Stomach smooth muscle (tissue), 2 donors: ENCODE data around the gene MBOAT7.
"Not testable (repeated sequence)": the region's sequence is repeated elsewhere in the genome, so short reads cannot be mapped to it uniquely, and the experiment has no call there.

Experiments
- H3K27ac ChIP-seq: one replicate; pipeline ENCODE4 v1.7.0; 2013; ENCODE audit warnings: mild to moderate bottlenecking, low read length, inconsistent platforms
- H3K27me3 ChIP-seq, 2 donors: one replicate each; pipeline ENCODE4 v1.7.0; 2013; ENCODE audit warnings: low read length in 2 of 2; ENCODE audit not compliant: insufficient read depth in 2 of 2, control insufficient read depth in 1 of 2
- H3K36me3 ChIP-seq, 2 donors: one replicate each; pipeline ENCODE4 v1.7.0; 2013; ENCODE audit warnings: low read length in 2 of 2; ENCODE audit not compliant: control insufficient read depth in 2 of 2, insufficient read depth in 2 of 2
- H3K4me1 ChIP-seq: one replicate; pipeline ENCODE4 v1.7.0; 2013; ENCODE audit warnings: low read length; ENCODE audit not compliant: control insufficient read depth, insufficient read depth
- H3K4me3 ChIP-seq, 2 donors: one replicate each; pipeline ENCODE4 v1.7.0; 2013; ENCODE audit warnings: low read length in 2 of 2
- H3K9ac ChIP-seq, 2 donors: one replicate each; pipeline ENCODE4 v1.7.0; 2013; ENCODE audit warnings: low read length in 2 of 2, mild to moderate bottlenecking in 1 of 2
- H3K9me3 ChIP-seq, 2 donors: one replicate each; pipeline ENCODE4 v1.7.0; 2013; ENCODE audit warnings: low read length in 2 of 2; ENCODE audit not compliant: control insufficient read depth in 2 of 2
- donor health status: healthy.
- donor health status: Pancreatic carcinoma.

MBOAT7 gene

DNA sequence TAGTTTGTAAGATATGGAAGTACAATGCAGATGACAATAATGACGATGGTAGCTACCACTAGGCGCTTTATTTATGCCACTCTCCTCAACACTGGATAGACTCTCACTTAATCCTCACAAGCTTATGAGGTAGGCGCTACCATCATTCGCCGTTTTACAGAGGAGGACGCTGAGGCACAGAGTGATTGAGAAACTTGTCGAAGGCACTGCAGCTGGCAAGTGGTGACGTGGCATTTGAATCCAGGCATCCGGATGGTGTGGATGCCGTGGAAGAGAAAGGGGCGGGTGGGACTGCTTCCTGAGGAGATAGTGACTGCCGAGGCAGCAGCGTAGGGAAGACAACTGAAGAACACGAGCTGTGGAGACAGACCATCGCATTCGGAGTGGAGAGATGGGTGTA lies 10.0 kb upstream of the MBOAT7 start:
- no peak overlapping the region for H3K9ac ChIP-seq
- no peaks in the 10 kb centered on the region for H3K9me3 ChIP-seq
- peaks cover 18 to 21% of the 10 kb centered on the region in 2 donors for H3K36me3 ChIP-seq
- H3K27me3 ChIP-seq: no peaks in the 10 kb centered on the region
- peaks cover 39% of the 10 kb centered on the region for H3K4me1 ChIP-seq
- H3K4me3 ChIP-seq: no peak overlapping the region
- H3K27ac ChIP-seq: no peak overlapping the region

DNA sequence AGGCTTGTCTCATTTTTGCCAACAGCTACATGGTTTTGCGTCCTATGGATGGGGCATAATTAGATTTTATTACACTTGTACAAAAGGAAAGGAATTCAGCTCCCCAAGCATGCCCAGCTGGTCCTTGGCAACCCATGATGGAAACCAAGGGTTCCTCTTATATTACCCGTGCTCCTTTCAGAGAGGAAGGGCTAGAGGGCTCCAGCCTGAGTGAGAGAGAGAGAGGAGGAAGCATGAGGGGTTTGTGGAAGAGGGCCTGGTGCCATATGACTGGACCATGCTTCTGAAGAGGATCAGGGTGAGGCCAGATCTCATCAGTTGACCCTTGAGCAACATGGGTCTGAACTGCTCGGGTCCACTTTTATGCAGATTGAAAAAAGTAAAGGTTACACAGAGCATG lies 7.7 kb upstream of the MBOAT7 start:
- peaks cover 22% of the 10 kb centered on the region for H3K4me1 ChIP-seq
- peaks cover 9 to 13% of the 10 kb centered on the region in 2 donors for H3K36me3 ChIP-seq
- H3K27me3 ChIP-seq: no peaks in the 10 kb centered on the region
- H3K9me3 ChIP-seq: no peaks in the 10 kb centered on the region
- H3K9ac ChIP-seq: no peak overlapping the region
- H3K27ac ChIP-seq: no peak overlapping the region
- no peak overlapping the region for H3K4me3 ChIP-seq

DNA sequence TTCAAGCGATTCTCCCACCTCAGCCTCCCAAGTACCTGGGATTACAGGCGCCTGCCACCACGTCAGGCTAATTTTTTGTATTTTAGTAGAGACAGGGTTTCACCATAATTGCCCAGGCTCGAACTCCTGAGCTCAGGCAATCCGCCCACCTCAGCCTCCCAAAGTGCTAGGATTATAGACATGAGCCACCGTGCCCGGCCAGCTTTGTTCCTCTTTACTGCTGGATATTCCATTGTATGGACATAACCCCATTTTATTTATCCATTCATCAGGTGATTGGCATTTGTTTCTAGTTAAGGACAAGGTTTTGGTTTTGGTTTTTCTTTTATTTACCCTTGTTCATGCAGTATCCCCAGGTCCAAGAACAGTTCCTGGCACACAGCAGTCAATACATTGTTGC lies 7.2 kb upstream of the MBOAT7 start:
- Histone ChIP-seq H3K9me3 (no peaks in the 10 kb centered on the region), H3K9ac (no peak overlapping the region), H3K27me3 (no peaks in the 10 kb centered on the region), H3K36me3 (peaks cover 7 to 10% of the 10 kb centered on the region in 2 donors), H3K27ac (no peak overlapping the region), H3K4me1 (peaks cover 22% of the 10 kb centered on the region), H3K4me3 (no peak overlapping the region)

DNA sequence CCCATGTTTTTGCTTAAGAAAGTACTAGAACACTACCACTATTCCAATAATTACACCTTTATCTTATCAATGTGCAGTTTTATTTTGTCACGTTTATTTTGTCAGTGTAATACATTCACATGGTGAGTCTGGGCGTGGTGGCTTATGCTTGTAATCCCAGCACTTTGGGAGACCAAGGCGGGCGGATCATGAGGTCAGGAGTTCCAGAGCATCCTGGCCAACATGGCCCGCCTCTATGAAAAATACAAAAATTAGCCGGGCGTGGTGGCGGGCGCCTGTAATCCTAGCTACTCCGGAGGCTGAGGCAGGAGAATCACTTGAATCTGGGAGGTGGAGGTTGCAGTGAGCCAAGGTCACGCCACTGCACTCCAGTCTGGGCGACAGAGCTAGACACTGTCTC lies 5.1 kb upstream of the MBOAT7 start:
- H3K36me3 ChIP-seq: peaks cover 7 to 10% of the 10 kb centered on the region in 2 donors
- not testable (repeated sequence) for H3K9ac ChIP-seq, H3K27ac ChIP-seq, H3K27me3 ChIP-seq, H3K9me3 ChIP-seq, H3K4me3 ChIP-seq
- peaks cover 19% of the 10 kb centered on the region for H3K4me1 ChIP-seq

DNA sequence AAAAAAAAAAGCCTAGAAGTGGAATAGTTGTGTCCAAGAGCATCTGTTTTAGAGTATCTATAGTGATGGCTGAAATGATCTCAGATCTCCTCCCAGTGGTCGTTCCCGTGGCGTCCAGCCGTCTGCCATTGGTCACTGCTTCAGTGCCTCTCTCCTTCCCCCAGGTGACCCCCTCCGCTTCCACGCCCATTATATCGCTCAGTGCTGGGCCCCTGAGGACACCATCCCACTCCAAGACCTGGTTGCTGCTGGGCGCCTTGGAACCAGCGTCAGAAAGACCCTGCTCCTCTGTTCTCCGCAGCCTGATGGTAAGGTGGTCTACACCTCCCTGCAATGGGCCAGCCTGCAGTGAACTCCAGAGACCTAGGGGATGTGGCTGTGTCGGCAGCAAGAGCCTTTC lies 3.6 kb upstream of the MBOAT7 start:
- Histone ChIP-seq H3K4me1 (peaks cover 24% of the 10 kb centered on the region), H3K9me3 (no peaks in the 10 kb centered on the region), H3K36me3 (peaks cover 7 to 10% of the 10 kb centered on the region in 2 donors), H3K27ac (no peak overlapping the region), H3K9ac (peak overlapping the region in 1 of 2 donors; percentile 28), H3K27me3 (no peaks in the 10 kb centered on the region), H3K4me3 (no peak overlapping the region)

DNA sequence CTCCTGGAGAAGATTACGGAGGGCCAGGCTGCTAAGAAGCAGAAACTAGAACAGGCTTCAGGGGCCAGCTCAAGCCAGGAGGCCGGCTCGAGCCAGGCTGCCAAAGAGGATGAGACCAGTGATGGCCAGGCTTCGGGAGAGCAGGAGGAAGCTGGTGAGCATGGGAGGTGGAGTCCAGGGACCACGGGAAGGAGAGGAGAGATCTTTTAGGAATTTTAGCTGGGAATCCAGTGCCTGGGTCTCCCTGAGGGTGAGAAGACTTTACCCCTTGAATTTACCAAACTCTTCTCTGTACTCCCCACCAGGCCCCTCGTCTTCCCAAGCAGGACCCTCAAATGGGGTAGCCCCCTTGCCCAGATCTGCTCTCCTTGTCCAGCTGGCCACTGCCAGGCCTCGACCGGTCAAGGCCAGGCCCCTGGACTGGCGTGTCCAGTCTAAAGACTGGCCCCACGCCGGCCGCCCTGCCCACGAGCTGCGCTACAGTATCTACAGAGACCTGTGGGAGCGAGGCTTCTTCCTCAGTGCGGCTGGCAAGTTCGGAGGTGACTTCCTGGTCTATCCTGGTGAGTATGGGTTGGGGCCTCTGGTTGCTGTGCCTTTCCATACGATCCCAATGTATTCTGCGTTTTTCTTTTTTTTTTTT lies 2.6 kb upstream of the MBOAT7 start:
- Histone ChIP-seq H3K27me3 (no peaks in the 10 kb centered on the region), H3K9me3 (no peaks in the 10 kb centered on the region), H3K9ac (peak overlapping the region; percentile 69 to 90), H3K4me1 (peaks cover 25% of the 10 kb centered on the region), H3K36me3 (peaks cover 7 to 10% of the 10 kb centered on the region in 2 donors), H3K4me3 (peak overlapping the region; percentile 87 to 91), H3K27ac (peak overlapping the region; percentile 97)

DNA sequence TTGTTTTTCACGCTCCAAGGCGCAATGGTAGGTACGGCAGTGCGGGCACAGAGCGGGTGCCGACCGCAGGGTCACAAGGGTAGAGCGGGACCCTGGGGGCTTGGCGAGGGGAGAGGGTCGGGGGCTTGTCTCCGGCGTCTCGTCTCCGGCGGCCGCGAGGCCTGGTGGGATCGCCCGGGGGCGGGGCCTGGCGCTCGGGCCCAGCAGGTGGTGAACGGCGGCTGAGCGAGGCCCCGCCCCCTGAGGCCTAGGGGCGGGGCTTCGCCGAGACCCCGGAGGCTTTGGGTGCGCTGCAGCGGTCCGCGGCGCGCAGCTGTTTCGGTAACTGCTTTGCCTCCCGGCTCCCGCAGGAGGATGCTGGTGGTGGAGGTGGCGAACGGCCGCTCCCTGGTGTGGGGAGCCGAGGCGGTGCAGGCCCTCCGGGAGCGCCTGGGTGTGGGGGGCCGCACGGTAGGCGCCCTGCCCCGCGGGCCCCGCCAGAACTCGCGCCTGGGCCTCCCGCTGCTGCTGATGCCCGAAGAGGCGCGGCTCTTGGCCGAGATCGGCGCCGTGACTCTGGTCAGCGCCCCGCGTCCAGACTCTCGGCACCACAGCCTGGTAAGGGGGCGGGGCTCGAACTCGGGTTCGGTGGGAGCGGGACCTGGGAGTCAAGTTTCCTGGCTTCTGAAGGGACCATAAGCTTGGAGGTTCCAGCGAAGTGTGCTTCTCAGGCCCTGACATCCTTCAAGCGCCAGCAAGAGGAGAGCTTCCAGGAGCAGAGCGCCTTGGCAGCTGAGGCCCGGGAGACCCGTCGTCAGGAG lies 1.8 kb upstream of the MBOAT7 start, which contains the start of gene TSEN34:
TSS of gene TSEN34 (plus strand) at position 298 of the 800 bp plus-strand sequence. CDS start at position 355, 57 bp downstream.
- no peaks in the 10 kb centered on the region for H3K9me3 ChIP-seq
- H3K27me3 ChIP-seq: no peaks in the 10 kb centered on the region
- peaks cover 10% of the 10 kb centered on the region in 2 donors for H3K36me3 ChIP-seq
- peaks cover 25% of the 10 kb centered on the region for H3K4me1 ChIP-seq
- H3K27ac ChIP-seq: peak within 1 kb of the TSS; percentile 97
- H3K9ac ChIP-seq: peak within 1 kb of the TSS; percentile 69 to 94
- peak within 1 kb of the TSS; percentile 87 to 91 for H3K4me3 ChIP-seq

DNA sequence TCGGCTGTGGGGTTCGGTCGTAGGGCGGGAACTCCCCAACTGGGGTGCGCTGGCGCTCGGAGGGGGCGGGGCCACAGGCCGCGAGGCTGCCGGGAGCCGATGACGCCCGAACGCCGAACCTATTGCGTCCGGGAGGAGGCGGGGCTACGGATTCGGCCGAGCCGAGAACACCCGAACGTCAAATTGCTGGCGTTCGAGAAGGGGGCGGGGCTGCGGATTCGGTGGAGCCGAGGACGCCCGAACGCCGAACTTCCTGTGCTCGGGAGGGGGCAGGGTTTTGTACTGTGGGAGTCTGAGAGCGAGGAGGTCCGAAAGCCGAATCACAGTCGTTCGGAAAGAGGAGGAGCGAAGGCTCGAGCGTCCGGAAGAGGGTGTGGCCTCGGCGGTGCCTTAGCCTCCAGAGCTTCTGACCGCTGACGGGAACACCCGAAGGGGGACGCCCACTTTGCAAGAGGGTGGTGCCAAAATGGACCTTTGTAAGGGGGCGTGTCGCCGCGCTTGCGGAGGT lies 1.2 kb upstream of the MBOAT7 start:
- H3K9ac ChIP-seq: peak overlapping the region; percentile 69 to 94
- H3K27me3 ChIP-seq: no peaks in the 10 kb centered on the region
- H3K4me1 ChIP-seq: peaks cover 25% of the 10 kb centered on the region
- no peaks in the 10 kb centered on the region for H3K9me3 ChIP-seq
- peak overlapping the region; percentile 97 for H3K27ac ChIP-seq
- peaks cover 10% of the 10 kb centered on the region in 2 donors for H3K36me3 ChIP-seq
- peak overlapping the region; percentile 87 to 91 for H3K4me3 ChIP-seq

DNA sequence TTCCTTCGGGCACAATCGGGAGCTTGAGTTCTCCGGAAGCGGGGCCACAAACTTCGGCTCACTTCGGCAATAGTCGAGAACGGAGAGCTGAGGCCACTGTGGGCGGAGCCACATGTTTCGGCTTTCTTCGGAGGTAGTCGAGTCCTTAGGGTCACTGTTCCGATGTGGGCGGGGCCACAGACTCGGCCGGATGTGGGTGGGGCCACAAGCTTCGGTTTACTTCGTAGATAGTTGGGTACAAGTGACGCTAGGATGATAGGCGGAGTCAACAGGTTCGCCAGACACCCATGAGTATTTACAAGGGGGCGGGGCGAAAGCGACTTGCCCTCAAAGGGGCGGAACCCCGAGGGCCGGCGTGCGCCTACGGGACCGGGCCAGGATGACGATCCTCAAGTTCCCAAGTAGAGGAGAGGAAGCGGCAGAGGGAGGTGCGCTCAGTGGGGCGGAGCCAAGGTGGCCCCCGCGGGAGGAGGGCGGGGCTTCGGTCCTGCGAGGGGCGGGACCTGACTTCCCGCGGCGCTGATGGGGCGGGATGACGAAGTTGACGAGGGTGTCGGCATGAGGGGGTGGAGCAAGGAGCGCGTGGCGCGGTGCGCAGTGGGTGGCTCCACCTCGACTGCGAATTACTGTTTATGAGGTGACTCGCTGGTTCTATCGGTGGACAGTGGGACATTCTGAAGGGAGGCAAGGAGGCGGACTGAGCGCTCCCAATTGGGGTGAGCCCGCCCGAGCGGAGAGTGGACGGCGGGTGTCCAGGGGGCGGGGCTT lies 539 bp upstream of the MBOAT7 start:
- Histone ChIP-seq H3K9me3 (no peaks in the 10 kb centered on the region), H3K36me3 (peaks cover 10% of the 10 kb centered on the region in 2 donors), H3K4me3 (peak overlapping the region; percentile 57 to 91), H3K4me1 (peaks cover 25% of the 10 kb centered on the region), H3K9ac (peak overlapping the region; percentile 76 to 94), H3K27ac (peak overlapping the region; percentile 97), H3K27me3 (no peaks in the 10 kb centered on the region)

DNA sequence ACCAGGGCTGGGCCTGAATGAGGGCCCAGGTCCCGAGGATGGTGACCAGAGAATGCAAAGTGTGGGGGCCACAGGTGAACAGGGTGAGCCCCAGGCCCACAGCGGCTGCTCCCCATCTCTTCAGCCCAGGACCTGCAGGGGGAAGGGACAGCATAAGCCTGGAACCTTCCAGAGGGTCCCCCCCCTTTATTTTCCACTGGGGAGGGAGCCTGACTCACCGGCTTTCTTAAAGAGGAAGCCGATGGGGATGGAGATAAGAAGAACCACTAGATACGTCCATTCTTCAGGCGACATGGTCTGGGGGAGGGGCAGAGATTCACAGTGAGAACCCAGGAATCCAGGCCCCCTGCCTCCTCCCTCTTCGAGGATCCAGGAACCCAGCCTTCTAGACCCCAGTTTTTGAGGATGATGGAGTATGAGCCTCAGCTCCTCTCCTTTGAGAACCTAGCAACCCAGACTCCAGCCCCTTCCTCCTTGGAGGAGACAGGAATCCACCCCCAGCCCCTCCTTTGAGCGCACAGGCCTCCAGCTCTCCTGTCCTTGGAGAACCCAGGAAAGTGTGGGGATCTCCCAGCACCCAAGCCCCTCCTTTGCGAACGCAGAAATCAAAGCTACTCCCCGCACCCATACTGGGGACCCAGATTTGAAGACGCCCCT lies 1.0 kb downstream of the MBOAT7 start:
- H3K27ac ChIP-seq: peak overlapping the region; percentile 97
- H3K9ac ChIP-seq: peak overlapping the region; percentile 76 to 94
- H3K9me3 ChIP-seq: no peaks in the 10 kb centered on the region
- H3K4me3 ChIP-seq: peak overlapping the region; percentile 57 to 91
- H3K4me1 ChIP-seq: peaks cover 25% of the 10 kb centered on the region
- H3K27me3 ChIP-seq: no peaks in the 10 kb centered on the region
- H3K36me3 ChIP-seq: peaks cover 5 to 10% of the 10 kb centered on the region in 2 donors
